22Rv1 (cell line): Measurements from ENCODE around the gene POFUT1.

Source experiments
- ZFX ChIP-seq: fragments of 450-650 bp; IDR thresholded peaks from 2 replicates; pipeline ENCODE4 v1.6.1; 2017; ENCODE audit warnings: antibody characterized with exemption, borderline replicate concordance
- TF ChIP-seq, protein P1 (sequence below): fragments of 450-650 bp; IDR thresholded peaks from 2 replicates; pipeline ENCODE4 v1.5.1; 2017; ENCODE audit warnings: mild to moderate bottlenecking

DNA sequence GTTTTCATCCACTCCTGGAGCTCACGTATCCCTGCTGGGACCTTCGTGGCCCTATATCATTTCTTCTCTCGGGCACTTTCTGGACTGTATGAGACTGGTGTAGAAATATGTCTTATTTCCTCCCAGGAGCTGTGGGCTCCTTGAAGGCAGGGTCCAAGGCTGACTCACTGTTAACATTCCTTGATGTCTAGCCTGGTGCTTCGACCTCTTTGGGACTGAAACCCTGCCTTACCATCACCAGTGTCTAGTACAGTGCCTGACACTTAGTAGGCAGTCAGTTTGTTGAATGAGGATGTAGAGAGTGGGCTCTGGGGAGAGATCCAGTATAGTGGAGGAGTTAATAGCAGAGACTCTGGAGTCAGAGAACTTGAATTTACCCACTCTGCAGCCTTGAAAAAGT, 23.6 kb downstream of the POFUT1 start:
- TF ChIP-seq, protein P1, sequence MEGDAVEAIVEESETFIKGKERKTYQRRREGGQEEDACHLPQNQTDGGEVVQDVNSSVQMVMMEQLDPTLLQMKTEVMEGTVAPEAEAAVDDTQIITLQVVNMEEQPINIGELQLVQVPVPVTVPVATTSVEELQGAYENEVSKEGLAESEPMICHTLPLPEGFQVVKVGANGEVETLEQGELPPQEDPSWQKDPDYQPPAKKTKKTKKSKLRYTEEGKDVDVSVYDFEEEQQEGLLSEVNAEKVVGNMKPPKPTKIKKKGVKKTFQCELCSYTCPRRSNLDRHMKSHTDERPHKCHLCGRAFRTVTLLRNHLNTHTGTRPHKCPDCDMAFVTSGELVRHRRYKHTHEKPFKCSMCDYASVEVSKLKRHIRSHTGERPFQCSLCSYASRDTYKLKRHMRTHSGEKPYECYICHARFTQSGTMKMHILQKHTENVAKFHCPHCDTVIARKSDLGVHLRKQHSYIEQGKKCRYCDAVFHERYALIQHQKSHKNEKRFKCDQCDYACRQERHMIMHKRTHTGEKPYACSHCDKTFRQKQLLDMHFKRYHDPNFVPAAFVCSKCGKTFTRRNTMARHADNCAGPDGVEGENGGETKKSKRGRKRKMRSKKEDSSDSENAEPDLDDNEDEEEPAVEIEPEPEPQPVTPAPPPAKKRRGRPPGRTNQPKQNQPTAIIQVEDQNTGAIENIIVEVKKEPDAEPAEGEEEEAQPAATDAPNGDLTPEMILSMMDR, result no peak
- TF ChIP-seq ZFX, result no peak
